HG03520 (cell line): ENCODE measurements around the gene DPM3.

Experiments used
- ATAC-seq: cut with Tn5 transposase; IDR thresholded peaks from one replicate; pipeline ENCODE4 v1.9.1; 2021; ENCODE audit warnings: mild to moderate bottlenecking, moderate library complexity; ENCODE audit not compliant: unreplicated experiment

The DPM3 gene

GRCh38 chr1:155104605-155105534, 35.5 kb downstream of the DPM3 start:
- ATAC-seq: no peak

GRCh38 chr1:155103325-155103724, 37.0 kb downstream of the DPM3 start:
- no peak for ATAC-seq

DNA sequence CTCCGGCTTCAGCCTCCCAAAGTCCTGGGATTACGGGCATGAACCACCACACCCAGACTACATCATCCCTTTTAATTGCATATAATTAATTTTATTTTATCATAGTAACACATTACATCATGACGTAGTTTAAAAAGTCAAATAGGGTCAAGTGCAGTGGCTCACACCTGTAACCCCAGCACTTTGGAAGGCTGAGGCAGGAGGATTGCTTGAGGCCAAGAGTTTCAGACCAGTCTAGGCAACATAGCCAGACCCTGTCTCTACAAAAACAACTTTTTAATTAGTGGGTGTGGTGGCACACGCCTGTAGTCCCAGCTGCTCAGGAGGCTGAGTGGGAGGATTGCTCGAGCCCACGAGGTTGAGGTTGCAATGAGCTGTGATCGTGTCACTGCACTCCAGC, 41.0 kb downstream of the DPM3 start:
- ATAC-seq: no peak

DNA sequence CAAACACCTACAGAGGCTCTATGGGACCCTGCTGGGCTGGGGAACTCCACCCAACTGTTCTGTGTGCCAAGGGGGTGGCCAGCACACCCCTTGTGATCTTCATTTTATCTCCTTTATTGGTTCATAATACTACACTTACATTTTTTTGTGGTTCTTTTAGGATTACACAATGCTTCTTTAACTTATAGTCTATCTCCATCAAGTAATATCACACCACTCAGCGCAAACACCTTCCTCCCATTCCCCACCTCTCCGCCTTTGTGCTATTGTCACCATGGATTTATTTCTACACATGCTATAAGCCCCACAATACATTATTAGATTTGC, 45.7 kb downstream of the DPM3 start:
- ATAC-seq: no peak

GRCh38 chr1:155093911-155094621, 46.3 kb downstream of the DPM3 start:
- ATAC-seq: no peak

DNA sequence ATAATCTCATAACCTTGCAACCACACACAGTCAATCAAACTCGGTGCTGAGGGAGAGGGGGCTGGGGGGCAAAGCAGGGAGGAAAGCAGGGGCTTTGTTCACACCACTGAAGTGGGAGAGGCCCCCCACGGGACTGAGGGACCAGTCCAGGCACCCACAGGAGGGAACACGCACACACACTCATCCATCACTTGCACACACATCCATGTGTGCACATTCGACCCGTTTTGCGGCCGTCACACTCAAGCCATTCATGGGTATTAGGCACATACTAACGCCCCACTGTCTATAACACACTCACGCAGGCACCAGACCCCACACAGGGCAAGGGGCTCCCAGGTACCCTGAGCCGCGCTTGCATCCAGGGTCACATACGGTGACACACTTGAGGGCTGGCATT, 47.7 kb downstream of the DPM3 start:
- ATAC-seq: no peak

DNA sequence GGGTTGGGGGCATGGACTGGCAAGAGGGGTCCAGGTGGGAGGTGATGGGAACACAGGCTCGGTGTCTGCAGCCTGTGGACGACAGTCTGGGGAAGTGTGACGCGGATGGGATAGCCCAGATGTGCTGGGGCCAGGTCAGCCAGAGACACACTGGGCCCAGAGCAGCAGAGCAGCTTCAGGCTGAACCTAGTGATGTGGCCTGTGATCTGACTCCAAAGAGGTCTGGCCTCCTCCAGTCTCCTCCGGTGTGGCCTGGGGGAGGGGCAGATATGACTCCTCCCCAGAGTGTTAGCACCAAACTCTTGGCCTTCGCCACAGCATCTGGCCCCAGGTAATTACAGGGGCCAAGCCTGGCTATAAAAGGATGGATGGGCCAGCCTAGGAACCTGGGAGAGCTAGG, 48.2 kb downstream of the DPM3 start:
- ATAC-seq: no peak

DNA sequence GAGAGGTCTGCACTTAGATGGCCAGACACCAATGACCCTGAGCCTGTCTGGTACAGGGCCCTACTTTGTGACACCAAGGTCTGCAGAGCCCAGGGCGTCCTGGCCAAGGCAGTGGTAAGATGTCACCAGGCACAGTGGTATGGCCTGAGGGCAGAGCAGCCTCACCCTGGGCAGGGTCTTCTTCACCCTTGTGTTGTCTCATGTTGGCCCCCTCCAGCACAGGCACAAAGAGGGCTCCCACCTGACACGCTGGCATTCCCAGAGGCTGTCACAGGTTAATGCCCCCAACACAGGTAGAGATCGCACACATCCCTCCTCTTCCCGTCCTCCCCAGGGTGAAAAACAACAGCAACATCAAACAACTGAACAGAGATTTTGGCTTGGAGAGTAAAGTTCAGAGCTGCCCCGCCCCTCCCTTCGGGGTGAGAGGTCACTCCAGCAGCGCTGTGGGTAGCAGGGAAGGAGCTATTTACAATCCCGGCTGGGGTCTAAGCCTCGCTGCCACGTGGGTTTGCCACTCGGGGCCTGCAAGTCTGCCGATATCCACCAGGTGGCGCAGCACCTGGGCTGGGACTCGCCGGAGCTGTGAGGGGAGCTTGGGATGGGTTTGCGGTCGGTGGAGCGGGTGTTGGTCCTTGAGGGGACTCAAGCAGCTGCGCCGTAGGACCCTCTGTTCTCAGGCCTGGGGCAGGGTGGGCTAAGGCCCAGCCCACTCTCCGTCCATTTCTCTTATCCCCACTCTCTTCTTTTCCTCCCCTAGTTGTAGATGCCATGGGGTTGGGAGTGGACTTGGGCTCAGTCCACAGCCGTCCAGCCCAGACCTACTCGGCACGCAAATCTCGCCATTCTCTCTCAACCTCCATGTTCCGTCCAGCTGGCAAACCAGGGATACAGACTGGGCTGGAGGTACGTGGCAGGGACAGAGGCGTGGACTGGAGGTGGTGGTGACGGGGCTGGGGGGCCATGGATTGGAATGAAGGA, 49.0 kb downstream of the DPM3 start:
- ATAC-seq: no peak
